GM21619 (cell line): ENCODE data around the gene CTDSP2.
"Not testable (repeated sequence)": the region's sequence is repeated elsewhere in the genome, so short reads cannot be mapped to it uniquely, and the experiment has no call there.

Experiments
- ATAC-seq: cut with Tn5 transposase; IDR thresholded peaks from one replicate; pipeline ENCODE4 v1.9.1; 2021; ENCODE audit not compliant: unreplicated experiment

CTDSP2 gene

DNA sequence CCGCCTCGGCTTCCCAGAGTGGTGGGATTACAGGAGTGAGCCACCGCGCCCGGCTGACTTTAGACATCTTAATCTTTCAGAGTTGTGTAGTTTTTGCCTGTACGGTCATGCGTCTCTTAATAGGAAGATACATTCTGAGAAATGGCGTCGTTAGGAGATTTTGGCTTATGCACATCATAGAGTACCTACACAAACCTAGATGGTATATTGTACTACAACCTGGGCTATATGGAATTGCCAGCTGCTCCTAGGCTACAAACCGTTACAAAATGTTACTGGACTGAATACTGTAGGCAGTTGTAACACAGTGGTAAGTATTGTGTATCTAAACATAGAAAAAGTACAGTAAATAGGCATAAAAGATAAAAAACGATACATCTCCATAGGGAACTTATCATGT lies 62.7 kb downstream of the CTDSP2 start:
- no peak for ATAC-seq

DNA sequence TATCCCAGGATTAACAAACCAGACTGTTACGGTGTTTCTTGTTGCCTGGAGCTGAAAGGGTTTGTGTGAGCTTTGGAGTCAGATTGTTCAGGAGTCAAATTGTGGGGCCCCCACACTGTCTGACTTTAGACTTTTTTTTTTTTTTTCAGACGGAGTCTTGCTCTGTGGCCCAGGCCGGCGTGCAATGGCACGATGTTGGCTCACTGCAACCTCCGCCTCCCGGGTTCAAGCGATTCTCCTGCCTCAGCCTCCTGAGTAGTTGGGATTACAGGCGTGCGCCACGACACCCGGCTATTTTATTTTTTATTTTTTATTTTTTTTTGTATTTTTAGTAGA lies 63.1 kb downstream of the CTDSP2 start:
- no peak for ATAC-seq

DNA sequence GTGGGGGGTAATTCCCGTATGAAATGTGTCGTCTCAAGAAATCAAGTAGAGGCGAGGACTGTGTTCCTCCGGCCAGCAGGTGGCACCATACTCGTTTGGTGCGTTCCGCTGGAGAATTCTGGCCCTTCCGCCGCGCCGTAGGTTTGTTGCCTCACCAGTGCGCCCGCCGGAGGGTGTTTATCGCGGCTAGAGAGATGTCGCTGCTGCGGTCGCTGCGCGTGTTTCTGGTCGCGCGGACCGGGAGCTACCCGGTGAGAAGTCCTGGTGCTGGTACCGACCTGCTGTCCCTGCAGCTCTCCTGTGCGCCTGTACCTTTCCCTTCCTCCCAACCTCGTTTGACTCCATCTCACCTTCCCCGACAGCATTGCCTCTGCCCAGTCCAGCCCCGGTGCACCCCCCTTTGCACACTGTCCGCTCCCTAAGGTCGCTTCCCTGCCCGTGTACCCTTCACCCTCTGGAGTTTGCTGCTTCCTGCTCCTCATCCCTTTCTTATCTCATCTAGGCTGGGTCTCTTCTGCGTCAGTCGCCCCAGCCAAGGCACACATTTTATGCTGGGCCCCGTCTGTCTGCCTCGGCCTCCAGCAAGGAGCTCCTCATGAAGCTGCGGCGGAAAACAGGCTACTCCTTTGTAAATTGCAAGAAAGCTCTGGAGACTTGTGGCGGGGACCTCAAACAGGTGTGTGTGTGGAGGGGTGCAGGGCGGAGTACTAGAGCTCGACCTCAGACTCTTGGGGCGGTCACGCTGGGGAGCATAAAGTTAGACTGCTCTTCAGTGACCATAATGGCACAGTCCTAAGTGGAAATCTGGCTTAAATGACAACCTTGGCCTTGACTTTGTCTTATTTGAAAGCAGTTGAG lies 63.7 kb downstream of the CTDSP2 start, which contains the start of gene TSFM:
Gene TSFM, plus strand, starts transcription at position 180 of the 858 bp plus-strand sequence. Its CDS starts 15 bp downstream, at position 195.
- peak; percentile 92 for ATAC-seq

DNA sequence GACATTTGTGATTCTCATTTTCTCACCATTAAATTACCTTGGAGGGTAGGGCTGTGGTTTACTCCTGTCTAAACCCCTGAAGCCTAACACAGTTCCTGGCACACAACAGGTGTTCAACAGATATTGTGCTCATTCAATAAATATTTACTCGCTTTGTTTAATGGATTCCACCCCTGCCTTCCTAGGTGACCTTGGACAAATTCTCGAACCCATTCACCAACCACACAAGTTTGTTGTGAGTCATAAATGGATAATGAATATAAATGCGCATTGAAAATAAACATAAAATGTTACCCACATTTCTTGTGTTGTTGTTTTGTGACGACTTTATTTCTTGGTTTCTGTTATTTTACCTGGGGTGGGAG lies 64.3 kb downstream of the CTDSP2 start:
- no peak for ATAC-seq

DNA sequence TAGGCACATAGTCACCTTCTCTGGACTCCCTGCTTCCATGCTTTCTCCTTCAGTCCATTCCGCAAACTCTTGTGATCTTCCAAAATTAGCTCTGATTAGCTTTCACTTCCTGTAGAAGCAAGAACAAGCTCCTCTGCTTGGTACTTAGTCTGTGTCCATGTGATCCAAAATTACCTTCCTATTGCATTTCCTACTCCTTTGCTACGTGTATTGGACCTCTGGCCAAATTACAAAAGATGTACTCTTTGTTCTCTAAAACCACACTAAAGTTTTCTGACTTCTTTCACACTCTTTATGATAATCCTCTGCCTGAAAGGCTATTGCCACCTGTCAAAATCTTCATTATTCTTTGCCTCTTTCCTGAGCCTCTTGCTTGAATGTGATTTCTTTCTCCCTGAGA lies 64.7 kb downstream of the CTDSP2 start:
- no peak for ATAC-seq

DNA sequence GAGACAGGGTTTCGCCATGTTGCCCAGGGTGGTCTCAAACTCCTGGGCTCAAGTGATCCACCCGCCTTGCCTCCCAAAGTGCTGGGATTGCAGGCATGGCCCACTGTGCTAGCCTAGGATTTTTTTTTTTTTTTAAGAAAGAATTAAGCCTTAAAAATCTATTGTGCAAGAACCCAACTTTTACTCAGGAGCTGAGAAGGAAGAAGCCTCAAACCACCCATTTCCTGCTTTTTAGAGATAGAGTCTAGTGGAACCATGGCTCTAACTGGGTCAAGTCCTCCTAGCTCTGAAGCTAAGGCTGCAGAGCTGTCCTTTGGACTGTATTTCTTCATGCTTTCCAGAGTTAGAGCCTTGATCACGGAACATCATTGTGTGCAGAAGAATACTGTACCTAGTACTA lies 65.3 kb downstream of the CTDSP2 start:
- no peak for ATAC-seq

DNA sequence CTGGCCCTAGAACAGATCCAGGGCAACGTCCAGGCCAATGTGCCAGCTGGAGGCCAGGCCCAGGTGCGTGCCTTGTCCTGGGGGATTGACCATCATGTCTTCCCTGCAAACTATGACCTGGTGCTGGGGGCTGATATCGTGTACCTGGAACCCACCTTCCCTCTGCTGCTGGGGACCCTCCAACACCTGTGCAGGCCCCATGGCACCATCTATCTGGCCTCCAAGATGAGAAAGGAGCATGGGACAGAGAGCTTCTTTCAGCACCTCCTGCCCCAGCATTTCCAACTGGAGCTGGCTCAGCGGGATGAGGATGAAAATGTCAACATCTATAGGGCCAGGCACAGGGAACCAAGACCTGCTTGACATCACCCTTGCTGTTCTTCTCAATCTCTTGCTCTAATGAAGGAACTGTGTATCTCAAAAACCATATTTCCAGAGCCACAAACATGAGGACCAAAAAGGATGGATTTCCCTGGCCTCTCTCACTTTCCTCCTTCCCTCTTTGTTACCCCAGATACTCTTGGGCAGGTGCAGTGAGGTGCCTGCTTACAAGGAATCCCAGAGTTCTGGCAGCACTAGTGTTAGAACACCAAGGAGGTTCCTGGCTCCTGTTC lies 66.1 kb downstream of the CTDSP2 start:
- no peak for ATAC-seq

DNA sequence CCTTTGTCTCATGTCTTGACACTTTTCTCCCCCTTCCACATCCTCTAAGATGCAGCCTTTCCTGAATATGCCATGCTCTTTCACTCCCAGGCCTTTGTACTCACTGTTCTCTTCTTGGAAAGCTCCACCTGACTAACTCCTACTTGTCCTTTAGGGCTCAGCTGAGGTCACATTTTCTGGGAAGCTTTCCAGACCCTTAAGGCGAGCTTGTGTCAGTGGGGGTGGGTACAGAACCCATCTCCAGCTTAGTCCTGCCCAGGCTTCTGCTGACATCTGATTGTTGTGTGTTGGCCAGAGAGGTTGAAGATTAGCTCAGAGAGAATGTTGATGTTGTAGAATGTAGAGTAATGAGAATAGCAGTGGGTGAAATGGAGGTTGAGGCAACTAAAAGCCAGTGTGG lies 66.8 kb downstream of the CTDSP2 start:
- ATAC-seq, result no peak

DNA sequence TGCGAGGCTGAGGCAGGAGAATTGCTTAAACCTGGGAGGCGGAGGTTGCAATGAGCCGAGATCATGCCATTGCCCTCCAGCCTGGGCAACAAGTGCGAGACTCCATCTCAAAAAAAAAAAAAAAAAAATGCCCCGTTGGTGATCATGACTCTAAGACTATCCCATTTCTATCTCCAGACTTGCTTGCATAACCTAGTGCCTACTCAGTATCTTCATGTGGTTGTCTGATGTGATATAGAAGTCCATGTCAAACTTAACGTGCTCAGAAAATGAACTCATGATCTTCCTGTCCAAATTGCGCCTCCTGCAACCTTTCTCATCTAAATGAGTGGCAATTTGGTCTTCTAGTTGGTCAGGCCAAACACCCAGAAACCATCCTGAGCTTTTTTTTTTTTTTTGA lies 68.6 kb downstream of the CTDSP2 start:
- ATAC-seq, result no peak

DNA sequence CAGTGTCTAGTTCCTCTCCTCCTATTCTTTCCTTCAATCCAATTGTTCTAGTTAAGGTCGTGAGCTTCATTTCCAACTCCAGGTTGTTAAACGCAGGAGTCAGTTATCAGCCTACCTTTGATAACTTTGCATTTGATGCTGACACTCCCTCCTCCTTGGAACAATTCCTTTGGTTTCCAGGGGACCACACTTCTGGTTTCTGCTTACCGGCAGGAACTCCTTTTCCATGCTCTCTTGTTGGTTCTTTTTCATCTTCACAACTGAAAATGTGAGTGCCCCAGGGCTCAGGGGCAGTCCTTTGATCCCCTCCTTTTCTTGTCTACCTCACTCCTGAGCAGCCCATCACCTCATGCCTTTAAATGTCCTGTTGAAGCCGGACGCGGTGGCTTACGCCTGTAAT lies 69.2 kb downstream of the CTDSP2 start:
- no peak for ATAC-seq

DNA sequence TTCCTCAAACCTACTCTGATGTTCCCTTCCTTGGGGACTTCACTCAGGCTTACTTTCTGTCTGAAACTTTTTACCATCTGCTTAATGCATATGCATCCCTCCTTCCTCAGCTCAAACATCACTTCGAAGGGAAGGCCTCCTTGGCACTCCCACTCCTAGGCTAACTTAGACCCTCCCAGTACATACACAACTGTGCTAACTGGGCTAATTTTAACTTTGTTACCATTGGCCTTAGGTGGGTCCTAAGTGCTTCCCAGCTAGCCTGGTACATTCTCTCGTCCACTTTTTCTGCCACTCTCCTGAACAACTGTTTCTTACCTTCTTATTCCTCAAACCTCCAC lies 70.3 kb downstream of the CTDSP2 start:
- no peak for ATAC-seq

DNA sequence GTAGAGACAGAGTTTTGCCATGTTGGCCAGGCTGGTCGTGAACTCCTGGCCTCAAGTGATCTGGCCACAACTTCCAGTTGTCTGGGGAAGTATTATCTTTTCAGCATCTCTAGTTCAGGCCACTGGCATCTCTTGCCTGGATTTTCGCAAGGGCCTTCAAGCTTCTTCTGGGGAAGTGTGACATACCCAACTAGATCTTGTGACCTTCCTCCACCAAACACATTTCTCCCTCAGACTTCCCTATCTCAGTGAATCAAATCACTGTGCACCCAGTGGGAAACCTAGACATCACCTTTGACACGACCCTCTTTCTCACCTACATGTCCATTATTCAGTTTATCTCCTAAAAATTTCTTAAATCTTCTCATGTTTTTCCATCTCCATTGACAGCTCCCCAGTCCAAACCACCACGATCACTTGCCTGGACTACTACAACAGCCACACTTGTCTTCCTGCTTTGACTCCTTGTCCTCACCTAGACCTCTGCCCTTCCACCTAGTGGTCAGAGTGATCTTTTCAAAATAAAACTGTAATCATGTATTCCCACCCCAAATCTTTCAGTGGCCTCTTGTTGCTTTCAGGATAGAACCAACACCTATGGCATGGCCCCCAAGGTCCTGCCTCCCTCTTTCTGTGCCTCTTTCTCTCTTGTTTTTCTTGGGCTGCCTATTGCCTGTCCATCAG lies 70.8 kb downstream of the CTDSP2 start:
- ATAC-seq, result no peak

DNA sequence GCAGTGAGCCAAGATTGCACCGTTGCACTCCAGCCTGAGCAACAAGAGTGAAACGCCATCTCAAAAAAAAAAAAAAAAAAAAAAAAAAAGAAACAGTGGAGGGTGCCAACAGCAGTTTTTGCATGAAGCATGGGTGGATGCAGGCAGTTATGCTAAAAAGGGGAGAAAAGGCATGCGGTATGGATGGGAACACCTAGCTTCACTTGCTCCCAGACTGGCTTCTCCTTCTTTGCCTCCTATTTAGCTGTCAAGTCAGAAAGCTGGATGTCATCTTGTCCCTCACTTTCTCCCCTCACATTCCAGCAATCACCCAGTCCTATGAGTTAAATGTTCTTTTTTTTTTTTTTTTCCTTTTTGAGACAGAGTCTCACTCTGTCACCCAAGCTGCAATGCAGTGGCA lies 71.5 kb downstream of the CTDSP2 start:
- no peak for ATAC-seq

DNA sequence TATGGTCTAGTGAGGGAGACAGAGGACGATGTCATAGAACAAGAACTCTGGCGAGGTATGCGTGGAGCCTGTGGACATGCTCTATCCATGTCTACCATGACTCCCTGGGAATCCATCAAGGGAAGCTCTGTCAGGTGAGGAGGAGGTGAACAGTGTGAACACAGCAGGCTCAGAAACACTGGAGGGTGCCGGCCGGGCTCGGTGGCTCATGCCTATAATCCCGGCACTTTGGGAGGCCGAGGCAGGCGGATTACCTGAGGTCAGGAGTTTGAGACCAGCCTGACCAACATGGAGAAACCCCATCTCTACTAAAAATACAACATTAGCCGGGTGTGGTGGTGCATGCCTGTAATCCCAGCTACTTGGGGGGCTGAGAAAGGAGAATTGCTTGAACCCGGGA lies 71.9 kb downstream of the CTDSP2 start:
- not testable (repeated sequence) for ATAC-seq

DNA sequence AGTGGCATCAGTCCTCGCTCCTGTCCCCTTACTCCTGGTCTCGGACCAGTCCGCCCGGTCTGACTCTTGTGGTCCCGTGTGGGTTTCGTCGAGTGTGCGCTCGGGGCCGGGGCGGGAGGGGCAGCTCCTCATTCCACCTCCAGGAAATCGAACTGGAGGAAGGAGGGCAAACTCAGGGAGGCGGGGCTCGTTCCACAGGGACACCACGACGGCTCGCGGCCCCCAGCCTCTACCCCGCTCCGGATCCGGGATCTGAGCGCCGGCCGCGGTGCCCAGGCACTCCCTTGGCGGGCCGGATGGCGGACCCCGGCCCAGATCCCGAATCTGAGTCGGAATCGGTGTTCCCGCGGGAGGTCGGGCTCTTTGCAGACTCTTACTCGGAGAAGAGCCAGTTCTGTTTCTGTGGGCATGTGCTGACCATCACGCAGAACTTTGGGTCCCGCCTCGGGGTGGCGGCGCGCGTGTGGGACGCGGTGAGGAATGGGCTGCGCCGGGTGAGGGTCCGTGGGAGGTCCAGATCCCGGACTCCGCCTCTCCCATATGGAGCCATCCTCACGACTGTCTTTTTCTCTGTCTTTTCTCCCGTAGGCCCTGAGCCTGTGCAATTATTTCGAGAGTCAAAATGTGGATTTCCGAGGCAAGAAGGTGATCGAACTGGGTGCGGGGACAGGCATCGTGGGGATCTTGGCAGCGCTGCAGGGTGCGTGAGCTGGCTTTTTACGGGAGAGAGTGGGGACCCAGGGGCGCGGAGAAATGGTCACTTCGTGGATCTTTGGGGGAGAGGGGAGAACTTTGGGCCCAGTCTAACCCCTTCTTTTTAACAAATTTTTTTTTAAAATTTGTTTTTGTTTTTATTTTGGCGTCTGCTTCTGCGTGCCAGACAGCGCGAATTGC lies 73.9 kb downstream of the CTDSP2 start, which contains the start of gene EEF1AKMT3:
Gene EEF1AKMT3, plus strand, starts transcription at position 186 of the 894 bp plus-strand sequence. Its CDS starts 111 bp downstream, at position 297.
- ATAC-seq, result peak; percentile 7

DNA sequence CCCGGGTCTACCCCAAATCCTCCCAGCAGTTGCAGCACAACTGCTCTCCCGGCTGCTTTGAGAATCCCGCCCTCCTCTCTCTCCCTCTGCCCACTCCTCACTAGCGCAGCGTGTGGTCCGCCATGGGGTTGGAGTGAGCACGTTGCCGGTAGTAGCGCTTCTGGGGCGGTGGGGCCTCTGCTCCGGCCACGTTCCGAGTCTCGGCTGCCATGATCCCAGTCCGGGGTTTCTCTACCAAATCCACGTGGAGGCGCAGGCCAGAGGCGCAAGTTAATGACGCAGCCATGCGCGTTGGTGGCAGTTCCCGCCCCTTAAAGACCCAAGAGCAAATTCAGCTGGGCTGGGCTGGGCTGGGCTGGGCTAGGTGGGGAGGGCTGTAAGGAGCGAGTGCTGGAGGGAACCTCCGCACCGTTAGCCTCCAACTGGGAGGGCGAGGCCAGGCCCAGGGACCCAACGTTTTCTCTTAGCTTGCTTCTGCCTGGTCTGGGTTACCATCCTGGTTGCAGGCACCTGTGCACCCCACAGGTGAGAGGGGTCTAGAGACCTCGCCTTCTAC lies 74.6 kb downstream of the CTDSP2 start, which contains the start of gene METTL1:
Gene METTL1, minus strand, starts transcription at position 233 of the 556 bp plus-strand sequence. Its CDS starts 22 bp downstream, at position 211.
- ATAC-seq, result peak; percentile 76

DNA sequence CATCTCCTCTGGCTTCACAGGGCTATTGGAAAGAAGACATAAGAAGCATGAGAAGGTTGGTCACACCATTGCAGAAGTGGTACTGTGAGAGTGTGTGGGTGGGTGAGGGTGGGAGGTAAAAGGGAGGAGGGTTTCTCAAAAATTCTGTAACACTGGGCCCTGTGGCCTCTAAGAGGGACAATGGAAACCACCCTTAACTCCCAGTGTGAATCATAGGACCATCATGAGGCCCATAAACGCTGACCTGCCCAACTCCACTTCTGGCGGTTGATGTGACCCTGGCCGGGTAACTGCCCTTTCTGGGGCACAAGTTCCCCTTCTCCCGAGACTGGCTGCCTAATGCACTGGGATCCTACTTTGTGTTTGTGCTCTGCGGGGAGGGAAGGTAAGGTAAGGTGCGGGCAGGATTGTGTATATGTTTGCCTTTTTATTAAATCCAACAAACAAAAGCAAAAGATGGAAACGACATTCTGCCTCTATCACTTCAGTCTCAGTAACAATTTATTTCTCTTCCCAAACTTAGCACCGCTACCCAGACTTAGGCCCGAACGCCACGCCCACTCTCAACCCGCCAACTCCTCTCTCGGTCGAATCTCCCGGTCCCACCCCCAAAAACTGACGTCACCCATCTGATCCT lies 75.2 kb downstream of the CTDSP2 start:
- peak; percentile 71 for ATAC-seq

DNA sequence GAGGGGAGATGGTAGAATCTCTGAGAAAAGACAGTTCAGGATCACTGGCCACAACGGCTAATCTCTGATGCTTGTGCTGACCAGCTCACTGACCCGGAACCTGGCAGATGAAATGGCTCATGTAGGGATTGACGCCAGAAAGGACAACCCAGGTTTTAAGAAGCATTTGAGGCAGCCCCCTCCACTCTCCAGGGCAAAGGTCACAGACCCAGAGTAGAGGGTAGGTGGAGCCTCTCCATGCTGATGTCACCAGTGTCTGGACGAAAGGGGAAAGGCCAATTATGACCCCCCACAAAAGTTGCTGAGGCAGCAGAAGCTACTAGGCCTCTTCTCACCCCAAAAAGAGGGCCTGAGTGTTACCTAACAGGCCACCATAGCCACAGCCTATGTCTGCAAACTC lies 75.8 kb downstream of the CTDSP2 start:
- no peak for ATAC-seq
